ENCODE results near the gene DGCR8.

- TF ChIP-seq CTCF (IDR thresholded peaks at IDR 0.05) = no peak
- no peak for TF ChIP-seq POLR2A (IDR thresholded peaks at IDR 0.05)
These were observed 16.8 kb downstream of the DGCR8 start for GRCh38 chr22:20096574-20097420.

All from uterus (tissue), 2 donors.